ENCODE results near the gene NPPC. TPM values are rescaled to one million over a fixed set of nuclear protein-coding genes. Genes with fewer than 3 reads are reported as not detected.

Gene NPPC
- total RNA-seq, 2 experiments from 2014 or later = not detected

DNA sequence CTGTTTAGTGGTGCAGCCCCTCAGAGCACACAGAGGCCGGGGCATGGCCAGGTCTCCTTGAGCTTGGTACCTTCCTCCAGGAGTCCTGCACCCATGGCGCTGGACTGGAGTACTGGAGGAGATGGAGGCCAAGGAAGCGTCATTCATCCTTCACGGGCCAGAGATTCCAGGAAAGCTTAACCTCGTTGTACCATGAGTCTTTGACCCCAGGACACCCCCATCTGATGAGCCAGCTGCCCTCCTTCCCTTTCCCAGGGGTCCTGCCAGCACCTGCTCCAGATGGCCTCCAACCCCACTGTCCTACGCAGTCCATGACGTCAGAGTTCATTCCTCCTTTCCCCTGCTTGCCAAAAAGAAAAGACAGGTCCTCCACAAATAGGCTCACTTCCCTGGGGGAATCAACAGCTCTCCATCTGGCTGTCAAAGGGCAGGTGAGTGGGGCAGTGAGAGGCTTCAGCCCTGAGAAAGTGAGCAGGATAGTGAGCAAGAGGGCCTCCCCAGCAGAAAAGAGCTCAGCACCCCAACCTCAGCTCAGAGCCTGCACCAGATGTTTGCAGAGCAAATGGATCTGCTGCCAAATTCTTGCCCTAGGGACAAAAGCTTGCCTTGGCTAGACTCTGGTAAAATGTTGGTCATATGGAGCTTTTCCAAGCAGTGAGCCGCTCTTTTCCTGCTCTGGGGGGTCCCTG is 4.5 kb upstream of the NPPC start:
- H3K79me2 ChIP-seq (ENCODE audit: insufficient read depth, low read depth, low read length) = no peaks in the 10 kb centered on the region
- ChIA-PET CTCF (ENCODE audit: unreplicated experiment) (interaction anchor here (1.1 kb wide), 1 partner anchor 391 kb away, joined by 3 read pairs; no protein-coding TSS in a partner anchor), POLR2A (no interaction called here)
- no peak overlapping the region for H2AFZ ChIP-seq (ENCODE audit: low read length)
- intact Hi-C loops (cut with micrococcal nuclease; ENCODE audit: unreplicated experiment) = no loop called here
- no peaks in the 10 kb centered on the region for H3K36me3 ChIP-seq (ENCODE audit: insufficient read depth, low read length)
- no peaks in the 10 kb centered on the region for H3K9me3 ChIP-seq (ENCODE audit: low read length)
- peaks cover 19% of the 10 kb centered on the region for H3K4me1 ChIP-seq (ENCODE audit: insufficient read depth, low read length, poor library complexity, severe bottlenecking)
- H3K4me3 ChIP-seq (ENCODE audit: low read depth, low read length, poor library complexity, severe bottlenecking) = no peak overlapping the region
- H3K9me2 ChIP-seq (ENCODE audit: insufficient read depth, low read length) = no peaks in the 10 kb centered on the region
- H4K20me1 ChIP-seq (ENCODE audit: insufficient read depth, low read length) = no peaks in the 10 kb centered on the region
- H3K27ac ChIP-seq (ENCODE audit: low read depth, low read length, poor library complexity, severe bottlenecking) = no peak overlapping the region
- no peak for DNase-seq (ENCODE audit: low spot score)
- BruUV-seq (replicated peaks) = no TSS peak
- H3K4me2 ChIP-seq (ENCODE audit: low read length) = no peak overlapping the region
- TF ChIP-seq CTCF (conservative IDR thresholded peaks at IDR 0.05; ENCODE audit: low read length) = no peak
- TF ChIP-seq EZH2phosphoT487 (IDR thresholded peaks at IDR 0.05; ENCODE audit: borderline replicate concordance, low read depth, low read length) = no peak

DNA sequence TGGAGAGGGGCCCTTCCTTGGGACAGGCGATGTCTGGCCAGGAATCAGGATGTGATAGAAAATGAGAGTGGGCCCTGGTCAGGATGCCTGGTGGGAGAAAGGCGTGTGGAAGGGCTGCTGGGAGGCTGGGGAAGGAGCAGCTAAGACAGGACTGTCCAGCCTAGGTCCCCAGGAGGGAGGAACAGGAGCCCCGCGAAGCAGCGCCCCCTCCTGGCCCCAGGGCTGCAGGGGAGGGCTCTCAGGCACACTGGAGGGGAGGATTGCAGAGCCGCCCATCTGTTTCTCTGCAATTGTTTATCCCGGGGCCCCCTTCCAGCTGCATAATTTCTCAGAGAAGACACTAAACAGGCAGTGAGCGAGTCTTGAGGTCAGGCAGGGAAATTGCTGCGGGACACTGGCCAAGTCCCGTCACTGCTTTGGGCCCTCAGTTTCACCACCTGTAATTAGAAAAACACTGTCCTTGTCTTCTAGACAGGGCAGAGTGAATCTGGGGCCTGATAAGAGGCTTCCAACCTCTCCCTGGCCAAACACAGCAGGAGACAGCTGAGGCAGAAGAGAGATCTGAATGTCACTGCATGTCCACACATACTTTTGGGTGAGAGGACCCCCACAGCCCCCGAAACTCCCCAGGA is 3.9 kb upstream of the NPPC start:
- H3K9me2 ChIP-seq (ENCODE audit: insufficient read depth, low read length) = no peaks in the 10 kb centered on the region
- H2AFZ ChIP-seq (ENCODE audit: low read length) = no peak overlapping the region
- H3K4me2 ChIP-seq (ENCODE audit: low read length) = no peak overlapping the region
- BruUV-seq (replicated peaks) = no TSS peak
- no peaks in the 10 kb centered on the region for H3K36me3 ChIP-seq (ENCODE audit: insufficient read depth, low read length)
- ChIA-PET POLR2A (no interaction called here), CTCF (ENCODE audit: unreplicated experiment) (interaction anchor here (1.0 to 1.1 kb wide), 2 partner anchors 319 to 392 kb away, joined by 3 read pairs; no protein-coding TSS in a partner anchor)
- no peak overlapping the region for H3K27ac ChIP-seq (ENCODE audit: low read depth, low read length, poor library complexity, severe bottlenecking)
- peaks cover 19% of the 10 kb centered on the region for H3K4me1 ChIP-seq (ENCODE audit: insufficient read depth, low read length, poor library complexity, severe bottlenecking)
- intact Hi-C loops (cut with micrococcal nuclease; ENCODE audit: unreplicated experiment) = no loop called here
- no peak overlapping the region for H3K4me3 ChIP-seq (ENCODE audit: low read depth, low read length, poor library complexity, severe bottlenecking)
- no peaks in the 10 kb centered on the region for H4K20me1 ChIP-seq (ENCODE audit: insufficient read depth, low read length)
- H3K9me3 ChIP-seq (ENCODE audit: low read length) = no peaks in the 10 kb centered on the region
- H3K79me2 ChIP-seq (ENCODE audit: insufficient read depth, low read depth, low read length) = no peaks in the 10 kb centered on the region
- no peak for TF ChIP-seq EZH2phosphoT487 (IDR thresholded peaks at IDR 0.05; ENCODE audit: borderline replicate concordance, low read depth, low read length)
- TF ChIP-seq CTCF (conservative IDR thresholded peaks at IDR 0.05; ENCODE audit: low read length) = peak; percentile 83
- peak; percentile 41 for DNase-seq (ENCODE audit: low spot score)

Measured in OCI-LY7 (cell line).